IPS DF 6.9 (cell line): ENCODE measurements around the gene DOC2A.

Source experiments
- DNase-seq: peaks from one replicate; pipeline ENCODE4 v3.0.0-alpha.2; 2013; ENCODE audit warnings: low read depth, low spot score
- H3K27ac ChIP-seq: one replicate; pipeline ENCODE4 v1.5.1; 2013; ENCODE audit warnings: low read length, control low read depth
- H3K27me3 ChIP-seq: 2 replicates; pipeline ENCODE4 v1.6.1; 2013; ENCODE audit warnings: mild to moderate bottlenecking, low read length; ENCODE audit not compliant: control insufficient read depth, insufficient read depth
- H3K36me3 ChIP-seq: 2 replicates; pipeline ENCODE4 v1.6.1; 2013; ENCODE audit warnings: low read length; ENCODE audit not compliant: control insufficient read depth, insufficient read depth
- H3K4me1 ChIP-seq: 2 replicates; pipeline ENCODE4 v1.6.1; 2013; ENCODE audit warnings: low read length; ENCODE audit not compliant: control insufficient read depth, insufficient read depth
- H3K4me3 ChIP-seq: 2 replicates; pipeline ENCODE4 v1.5.1; 2013; ENCODE audit warnings: mild to moderate bottlenecking, low read length
- H3K9me3 ChIP-seq: 2 replicates; pipeline ENCODE4 v1.6.1; 2013; ENCODE audit warnings: low read length, inconsistent platforms; ENCODE audit not compliant: control insufficient read depth, insufficient read depth
- WGBS: extraction: QIAGEN DNeasy Blood & Tissue Kit; methylation state at CpG from one replicate; pipeline ENCODE4 v1.1.7; 2013; ENCODE audit warnings: mixed read lengths, missing lambda C conversion rate; ENCODE audit not compliant: insufficient read length, insufficient coverage; 5-methylcytosine and 5-hydroxymethylcytosine counted together

DOC2A gene

GRCh38 chr16:30005341-30006094, 5.3 kb downstream of the DOC2A start:
- WGBS, result no CpG with 5 or more reads among the region's 35 CpGs
- no peak for DNase-seq

GRCh38 chr16:30004811-30005242, 6.0 kb downstream of the DOC2A start:
- no peak overlapping the region for H3K27ac ChIP-seq
- no peak overlapping the region for H3K4me3 ChIP-seq
- no peak for DNase-seq
- no peaks in the 10 kb centered on the region for H3K27me3 ChIP-seq
- WGBS, result no CpG with 5 or more reads among the region's 11 CpGs
- peaks cover 19% of the 10 kb centered on the region for H3K36me3 ChIP-seq
- H3K4me1 ChIP-seq, result no peaks in the 10 kb centered on the region; the same call in none of the 2 replicates
- H3K9me3 ChIP-seq, result no peaks in the 10 kb centered on the region

More at GRCh38 chr16:30005341-30006094, 5.3 kb downstream of the DOC2A start:
- no peak overlapping the region for H3K4me3 ChIP-seq
- H3K9me3 ChIP-seq, result no peaks in the 10 kb centered on the region
- peaks cover 3% of the 10 kb centered on the region for H3K4me1 ChIP-seq
- no peak overlapping the region for H3K27ac ChIP-seq
- H3K27me3 ChIP-seq, result peaks cover 2% of the 10 kb centered on the region; the same call in 1 of the 2 replicates
- H3K36me3 ChIP-seq, result peaks cover 19% of the 10 kb centered on the region

- no CpG with 5 or more reads among the region's 19 CpGs for WGBS
- H3K4me1 ChIP-seq, result no peaks in the 10 kb centered on the region; the same call in none of the 2 replicates
Measured at GRCh38 chr16:30004424-30004776, 6.4 kb downstream of the DOC2A start.

GRCh38 chr16:30003670-30004423, 7.0 kb downstream of the DOC2A start:
- Histone ChIP-seq H3K36me3 (peaks cover 19% of the 10 kb centered on the region), H3K4me1 (no peaks in the 10 kb centered on the region; the same call in 1 of the 2 replicates), H3K9me3 (no peaks in the 10 kb centered on the region), H3K27ac (no peak overlapping the region), H3K4me3 (no peak overlapping the region), H3K27me3 (no peaks in the 10 kb centered on the region)
- DNase-seq, result no peak
- WGBS, result no CpG with 5 or more reads among the region's 17 CpGs

More at GRCh38 chr16:30004424-30004776, 6.4 kb downstream of the DOC2A start:
- Histone ChIP-seq H3K27ac (no peak overlapping the region), H3K27me3 (no peaks in the 10 kb centered on the region), H3K9me3 (no peaks in the 10 kb centered on the region), H3K36me3 (peaks cover 19% of the 10 kb centered on the region), H3K4me3 (no peak overlapping the region)
- DNase-seq, result no peak

- Histone ChIP-seq H3K4me3 (no peak overlapping the region), H3K27me3 (no peaks in the 10 kb centered on the region), H3K9me3 (no peaks in the 10 kb centered on the region), H3K27ac (no peak overlapping the region), H3K36me3 (peaks cover 19% of the 10 kb centered on the region), H3K4me1 (no peaks in the 10 kb centered on the region; the same call in 1 of the 2 replicates)
- no CpG with 5 or more reads among the region's 19 CpGs for WGBS
- no peak for DNase-seq
Measured at GRCh38 chr16:30002614-30003346, 8.0 kb downstream of the DOC2A start.

- no peak for DNase-seq
Measured at GRCh38 chr16:30000735-30001631, 9.8 kb downstream of the DOC2A start.

GRCh38 chr16:29999605-30000004, 11.2 kb downstream of the DOC2A start:
- Histone ChIP-seq H3K9me3 (no peaks in the 10 kb centered on the region), H3K27me3 (no peaks in the 10 kb centered on the region), H3K27ac (no peak overlapping the region), H3K4me1 (no peaks in the 10 kb centered on the region; the same call in none of the 2 replicates), H3K4me3 (no peak overlapping the region), H3K36me3 (peaks cover 15% of the 10 kb centered on the region)
- no CpG with 5 or more reads among the region's 6 CpGs for WGBS
- no peak for DNase-seq

More at GRCh38 chr16:30000735-30001631, 9.8 kb downstream of the DOC2A start:
- no CpG with 5 or more reads among the region's 33 CpGs for WGBS
- Histone ChIP-seq H3K36me3 (peaks cover 17% of the 10 kb centered on the region), H3K4me3 (no peak overlapping the region), H3K4me1 (no peaks in the 10 kb centered on the region; the same call in none of the 2 replicates), H3K27ac (no peak overlapping the region), H3K9me3 (no peaks in the 10 kb centered on the region), H3K27me3 (no peaks in the 10 kb centered on the region)

- Histone ChIP-seq H3K27ac (no peak overlapping the region), H3K4me3 (peak overlapping the region; percentile 73), H3K36me3 (peaks cover 5% of the 10 kb centered on the region), H3K4me1 (no peaks in the 10 kb centered on the region; the same call in none of the 2 replicates), H3K27me3 (no peaks in the 10 kb centered on the region), H3K9me3 (no peaks in the 10 kb centered on the region)
- 100% methylated on average over 1 of the region's 9 CpGs for WGBS
- no peak for DNase-seq
Measured at GRCh38 chr16:29996766-29997250, 14.0 kb downstream of the DOC2A start.

GRCh38 chr16:29995911-29996765, 14.7 kb downstream of the DOC2A start, which contains the start of gene INO80E:
Gene INO80E (plus strand): TSS chr16:29996241. CDS start chr16:29996311, 70 bp downstream.
- peak; percentile 96 for DNase-seq
- WGBS, result no CpG with 5 or more reads among the region's 65 CpGs

More at GRCh38 chr16:29995911-29996765, 14.7 kb downstream of the DOC2A start, which contains the start of gene INO80E:
- H3K4me1 ChIP-seq, result no peaks in the 10 kb centered on the region; the same call in none of the 2 replicates
- no peaks in the 10 kb centered on the region for H3K27me3 ChIP-seq
- no peak within 1 kb of the TSS for H3K27ac ChIP-seq
- peaks cover 4% of the 10 kb centered on the region for H3K36me3 ChIP-seq
- H3K9me3 ChIP-seq, result no peaks in the 10 kb centered on the region
- peak within 1 kb of the TSS; percentile 73 for H3K4me3 ChIP-seq
